Transverse colon (tissue), 4 donors: ENCODE measurements around the gene CYP17A1. TPM values are rescaled to one million over a fixed set of nuclear protein-coding genes. Genes with fewer than 3 reads are reported as not detected.

ENCODE experiments used
- DNase-seq: peaks from one replicate; pipeline ENCODE4 v3.0.0-alpha.2; 2019
- H3K27ac ChIP-seq, 4 donors: fragments of 200-600 bp; sonication (generic); 2 replicates each; pipeline ENCODE4 v1.5.1; 2016 to 2018; ENCODE audit warnings: inconsistent platforms in 4 of 4
- H3K27me3 ChIP-seq: fragments of 200-600 bp; sonication (generic); 2 replicates; pipeline ENCODE4 v1.5.1; 2017; ENCODE audit warnings: inconsistent platforms
- H3K36me3 ChIP-seq, 4 donors: fragments of 200-600 bp; sonication (generic); 2 replicates each; pipeline ENCODE4 v1.5.1; 2017 to 2019; ENCODE audit warnings: inconsistent platforms in 4 of 4
- H3K4me1 ChIP-seq, 4 donors: fragments of 200-600 bp; sonication (generic); 2 replicates each; pipeline ENCODE4 v1.5.1; 2017 to 2020; ENCODE audit warnings: inconsistent platforms in 4 of 4
- H3K4me3 ChIP-seq, 4 donors: fragments of 200-600 bp; sonication (generic); 1 replicate in 1 of 4; 2 replicates in 3 of 4; pipeline versions ENCODE4 v1.5.1 to v1.6.1; 2017 to 2019; ENCODE audit warnings: inconsistent platforms in 4 of 4
- H3K9me3 ChIP-seq, 2 donors: fragments of 200-600 bp; sonication (generic); 2 replicates each; pipeline ENCODE4 v1.5.1; 2017 to 2019; ENCODE audit warnings: inconsistent platforms in 2 of 2
- CTCF ChIP-seq, 5 experiments: fragments of 200-600 bp in 3 of 5; fragments of 450-650 bp in 2 of 5; sonication (generic) in 3 of 5; IDR thresholded peaks; 1 replicate in 2 of 5; 2 replicates in 3 of 5; pipeline ENCODE4 v1.5.1; 2016 to 2017; ENCODE audit warnings: antibody characterized with exemption in 5 of 5, inconsistent platforms in 3 of 5, mild to moderate bottlenecking in 2 of 5, moderate library complexity in 1 of 5
- EP300 ChIP-seq: sonication (generic); formaldehyde crosslinking; IDR thresholded peaks from one replicate; pipeline ENCODE4 v1.6.1; 2017; ENCODE audit warnings: antibody characterized with exemption, low read depth
- POLR2A ChIP-seq: fragments of 450-650 bp; IDR thresholded peaks from one replicate; pipeline ENCODE4 v1.6.1; 2016; ENCODE audit warnings: antibody characterized with exemption, mild to moderate bottlenecking, moderate library complexity
- POLR2AphosphoS5 ChIP-seq, 3 donors: sonication (generic); formaldehyde crosslinking; IDR thresholded peaks; one replicate each; pipeline ENCODE4 v1.6.1; 2016; ENCODE audit warnings: antibody characterized with exemption in 3 of 3
- WGBS, 2 donors: methylation state at CpG; one replicate each; pipeline ENCODE4 v1.1.5; 2018; ENCODE audit warnings: low coverage in 1 of 2; 5-methylcytosine and 5-hydroxymethylcytosine counted together
- in situ Hi-C, 4 donors: fragments of 200-750 bp; cut with MboI; loops; one replicate each; pipeline versions ENCODE4 v1.15.0 to v1.15.1; 2017; ENCODE audit warnings: low sequenced_read_pairs in 3 of 4, low pct_ligation_motif_present in 1 of 4, low pct_unique_long_range_greater_than_20kb in 1 of 4
- intact Hi-C: fragments of 100-400 bp; cut with DNase I; formaldehyde crosslinking; loops from one replicate; pipeline ENCODE4 v1.15.1; 2023; ENCODE audit warnings: low total_unique reads
- total RNA-seq, 4 donors: library from RNA; depleted of rRNA; stranded (reverse); fragments of >200 nt; gene quantifications; one replicate each; pipeline ENCODE4 v1.1.0, GENCODE V29; 2016

Gene CYP17A1
- total RNA-seq, 4 donors from 2014 or later: 13.3 TPM; not detected in 3

- Histone ChIP-seq H3K9me3 (no peaks in the 10 kb centered on the region), H3K4me1 (peaks cover 16 to 35% (median 21%) of the 10 kb centered on the region in 4 donors), H3K4me3 (no peak overlapping the region), H3K27me3 (no peaks in the 10 kb centered on the region), H3K27ac (peak overlapping the region; percentile 78 to 86 (median 83)), H3K36me3 (peaks cover 0 to 31% (median 14%) of the 10 kb centered on the region in 4 donors)
- in situ Hi-C loops (no loop called here), intact Hi-C loops (no loop called here)
- DNase-seq: peak; percentile 60
- no peak for TF ChIP-seq POLR2A
- 78 to 86% methylated on average over 11 to 23 of the region's 23 CpGs for WGBS, 2 donors
Observed at GRCh38 chr10:102814873-102815661, 22.1 kb downstream of the CYP17A1 start.

GRCh38 chr10:102814453-102814871, 22.8 kb downstream of the CYP17A1 start:
- peaks cover 16 to 35% (median 21%) of the 10 kb centered on the region in 4 donors for H3K4me1 ChIP-seq
- H3K27ac ChIP-seq: peak overlapping the region; percentile 78 to 86 (median 83)
- no peaks in the 10 kb centered on the region for H3K9me3 ChIP-seq
- intact Hi-C loops: no loop called here
- H3K27me3 ChIP-seq: no peaks in the 10 kb centered on the region
- in situ Hi-C loops: no loop called here
- 72 to 85% methylated on average over 4 to 8 of the region's 8 CpGs for WGBS, 2 donors
- DNase-seq: no peak
- no peak overlapping the region for H3K4me3 ChIP-seq
- H3K36me3 ChIP-seq: peaks cover 0 to 31% (median 14%) of the 10 kb centered on the region in 4 donors
- TF ChIP-seq CTCF (IDR thresholded peaks at IDR 0.05): no peak
- no peak for TF ChIP-seq EP300
- TF ChIP-seq POLR2AphosphoS5 (IDR thresholded peaks at IDR 0.05): no peak
- no peak for TF ChIP-seq POLR2A

GRCh38 chr10:102813734-102814452, 23.3 kb downstream of the CYP17A1 start:
- 68 to 71% methylated on average over 3 to 16 of the region's 16 CpGs for WGBS, 2 donors
- intact Hi-C loops (no loop called here), in situ Hi-C loops (no loop called here)
- TF ChIP-seq CTCF (IDR thresholded peaks at IDR 0.05): no peak
- TF ChIP-seq POLR2A: no peak
- TF ChIP-seq POLR2AphosphoS5 (IDR thresholded peaks at IDR 0.05): no peak
- no peak for TF ChIP-seq EP300
- Histone ChIP-seq H3K9me3 (no peaks in the 10 kb centered on the region), H3K27me3 (no peaks in the 10 kb centered on the region), H3K36me3 (peaks cover 0 to 31% (median 14%) of the 10 kb centered on the region in 4 donors), H3K4me1 (peaks cover 16 to 35% (median 21%) of the 10 kb centered on the region in 4 donors), H3K4me3 (no peak overlapping the region), H3K27ac (peak overlapping the region; percentile 78 to 86 (median 83))
- peak; percentile 65 for DNase-seq

- H3K9me3 ChIP-seq: no peaks in the 10 kb centered on the region
- peaks cover 0 to 31% (median 14%) of the 10 kb centered on the region in 4 donors for H3K36me3 ChIP-seq
- no peak overlapping the region for H3K4me3 ChIP-seq
- no peaks in the 10 kb centered on the region for H3K27me3 ChIP-seq
- DNase-seq: no peak
- 91% methylated on average over 1 to 17 of the region's 17 CpGs for WGBS, 2 donors
- H3K27ac ChIP-seq: peak overlapping the region in 1 of 4 donors; percentile 85
- intact Hi-C loops (no loop called here), in situ Hi-C loops (no loop called here)
- TF ChIP-seq POLR2AphosphoS5 (IDR thresholded peaks at IDR 0.05) (no peak), POLR2A (no peak), CTCF (IDR thresholded peaks at IDR 0.05) (no peak), EP300 (no peak)
- peaks cover 16 to 35% (median 21%) of the 10 kb centered on the region in 4 donors for H3K4me1 ChIP-seq
Observed at GRCh38 chr10:102813017-102813541, 24.1 kb downstream of the CYP17A1 start.
